ENCODE measurements around the gene CCDC8. TPM values are rescaled to one million over a fixed set of nuclear protein-coding genes. Genes with fewer than 3 reads are reported as not detected.
A peak's percentile ranks its signal among the peaks of the same experiment; 100 is the strongest.
"Not testable (repeated sequence)": the region's sequence is repeated elsewhere in the genome, so short reads cannot be mapped to it uniquely, and the experiment has no call there.

CCDC8 gene
- total and polyA plus RNA-seq, 3 donors from 2014 or later, result 20.1 to 33.8 (median 23.3) TPM

DNA sequence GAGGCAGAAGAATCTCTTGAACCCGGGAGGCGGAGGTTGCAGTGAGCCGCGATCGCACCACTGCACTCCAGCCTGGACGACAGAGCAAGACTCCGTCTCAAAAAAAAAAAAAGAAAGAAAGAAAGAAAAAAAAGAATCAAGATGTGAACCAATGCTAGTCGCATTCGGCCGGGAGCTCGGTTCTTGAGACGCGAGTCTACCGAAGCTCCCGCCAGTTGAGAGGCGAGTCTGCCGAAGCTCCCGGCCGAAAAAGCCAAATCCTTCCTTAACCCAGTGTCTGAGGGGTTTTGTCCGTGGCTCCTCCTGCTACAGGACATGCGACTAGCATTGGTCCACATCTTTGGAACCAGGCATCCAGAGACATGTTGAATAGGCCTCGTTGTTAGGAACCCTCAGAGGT is 1.5 kb upstream of the CCDC8 start:
- intact Hi-C loops (cut with DNase I; ENCODE audit: low total_unique reads); DNase-seq; H3K36me3 ChIP-seq (ENCODE audit: low read depth, missing control alignments); H3K27me3 ChIP-seq; H3K9me3 ChIP-seq; H3K27ac ChIP-seq; H3K4me3 ChIP-seq: not testable (repeated sequence)
- 71 to 72% methylated on average over 21 to 22 of the region's 22 CpGs for WGBS, 2 donors
- H3K4me1 ChIP-seq, result peaks cover 17% of the 10 kb centered on the region

DNA sequence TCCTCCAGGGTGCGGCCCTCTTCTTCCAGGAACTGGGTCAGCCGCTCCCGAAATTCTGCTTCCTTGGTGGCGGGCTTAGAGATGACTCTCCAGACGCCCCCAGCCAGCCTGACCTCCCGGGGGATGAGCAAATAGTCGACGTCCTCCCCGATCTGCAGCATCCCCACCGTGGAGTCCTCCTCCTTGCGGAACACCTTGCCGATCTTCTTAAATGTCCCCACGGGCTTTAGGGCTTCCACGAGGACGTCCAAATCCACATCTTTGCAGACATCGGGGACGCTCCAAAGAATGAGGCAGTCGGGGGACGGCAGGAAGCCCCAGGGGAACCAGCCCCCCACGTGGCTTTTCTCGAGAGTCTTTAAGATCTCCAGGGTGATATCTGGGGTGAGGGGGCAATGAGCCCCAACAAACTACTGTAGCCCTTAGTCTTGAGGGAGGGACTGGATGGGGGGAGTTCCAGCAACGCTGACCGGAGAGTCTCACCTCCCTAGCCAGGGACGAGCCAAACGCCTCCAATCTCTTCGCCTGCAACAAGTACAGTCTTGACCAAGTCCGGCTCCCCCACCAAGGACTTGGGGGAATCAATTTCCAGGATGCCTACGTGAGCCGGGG is 608 bp downstream of the CCDC8 start:
- intact Hi-C loops (cut with DNase I; ENCODE audit: low total_unique reads), result no loop called here
- peak overlapping the region; percentile 60 to 78 for H3K27ac ChIP-seq
- no peaks in the 10 kb centered on the region for H3K36me3 ChIP-seq (ENCODE audit: low read depth, missing control alignments)
- H3K9me3 ChIP-seq, result no peaks in the 10 kb centered on the region
- DNase-seq, result no peak
- WGBS, 2 donors, result 3 to 8% methylated on average over 13 to 29 of the region's 29 CpGs
- peak overlapping the region; percentile 55 to 73 for H3K4me3 ChIP-seq
- no peaks in the 10 kb centered on the region for H3K27me3 ChIP-seq
- TF ChIP-seq, protein P1, sequence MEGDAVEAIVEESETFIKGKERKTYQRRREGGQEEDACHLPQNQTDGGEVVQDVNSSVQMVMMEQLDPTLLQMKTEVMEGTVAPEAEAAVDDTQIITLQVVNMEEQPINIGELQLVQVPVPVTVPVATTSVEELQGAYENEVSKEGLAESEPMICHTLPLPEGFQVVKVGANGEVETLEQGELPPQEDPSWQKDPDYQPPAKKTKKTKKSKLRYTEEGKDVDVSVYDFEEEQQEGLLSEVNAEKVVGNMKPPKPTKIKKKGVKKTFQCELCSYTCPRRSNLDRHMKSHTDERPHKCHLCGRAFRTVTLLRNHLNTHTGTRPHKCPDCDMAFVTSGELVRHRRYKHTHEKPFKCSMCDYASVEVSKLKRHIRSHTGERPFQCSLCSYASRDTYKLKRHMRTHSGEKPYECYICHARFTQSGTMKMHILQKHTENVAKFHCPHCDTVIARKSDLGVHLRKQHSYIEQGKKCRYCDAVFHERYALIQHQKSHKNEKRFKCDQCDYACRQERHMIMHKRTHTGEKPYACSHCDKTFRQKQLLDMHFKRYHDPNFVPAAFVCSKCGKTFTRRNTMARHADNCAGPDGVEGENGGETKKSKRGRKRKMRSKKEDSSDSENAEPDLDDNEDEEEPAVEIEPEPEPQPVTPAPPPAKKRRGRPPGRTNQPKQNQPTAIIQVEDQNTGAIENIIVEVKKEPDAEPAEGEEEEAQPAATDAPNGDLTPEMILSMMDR (IDR thresholded peaks at IDR 0.05), result no peak
- H3K4me1 ChIP-seq, result peaks cover 29% of the 10 kb centered on the region

DNA sequence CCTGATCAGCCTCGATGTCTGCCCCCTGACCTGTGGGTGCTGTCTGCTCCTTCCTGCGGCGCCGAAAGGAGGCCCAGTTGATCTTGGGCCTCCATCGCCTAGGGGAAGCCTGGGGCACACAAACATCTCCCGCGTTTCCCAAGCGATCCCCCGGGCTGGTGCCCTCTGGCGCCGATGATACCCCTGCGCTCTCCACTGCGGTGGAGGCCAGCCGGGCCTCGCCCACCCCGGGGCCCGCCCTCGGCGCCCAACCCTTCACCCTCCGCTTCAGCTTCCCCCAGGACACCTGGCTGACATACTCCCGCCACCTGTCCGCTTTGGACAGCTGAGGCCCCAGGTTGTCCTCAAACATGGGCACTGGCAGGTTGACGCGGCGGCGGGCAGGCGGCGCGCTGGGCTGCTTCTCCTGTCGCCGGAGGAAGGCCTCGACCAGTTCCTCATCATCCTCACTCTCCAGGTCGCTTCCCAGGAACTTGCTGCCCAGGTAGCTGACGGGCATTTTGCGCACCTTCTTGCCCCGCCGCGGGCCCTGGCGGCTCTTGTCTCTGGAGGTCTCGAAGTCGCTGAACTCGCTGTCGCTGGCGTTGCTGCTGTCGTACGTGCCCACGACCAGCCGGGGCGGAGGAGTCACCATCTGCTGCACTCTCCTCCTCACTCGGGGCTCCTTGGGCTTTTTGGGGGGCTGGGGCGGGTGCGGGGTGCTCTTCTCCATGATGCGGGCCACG is 1.3 kb downstream of the CCDC8 start:
- peak overlapping the region; percentile 55 to 73 for H3K4me3 ChIP-seq
- no peaks in the 10 kb centered on the region for H3K9me3 ChIP-seq
- H3K27ac ChIP-seq, result peak overlapping the region; percentile 60 to 78
- 13 to 14% methylated on average over 20 to 50 of the region's 54 CpGs for WGBS, 2 donors
- no peaks in the 10 kb centered on the region for H3K27me3 ChIP-seq
- intact Hi-C loops (cut with DNase I; ENCODE audit: low total_unique reads), result no loop called here
- TF ChIP-seq, protein P1 (IDR thresholded peaks at IDR 0.05), result no peak
- no peak for TF ChIP-seq POLR2A (IDR thresholded peaks at IDR 0.05)
- no peaks in the 10 kb centered on the region for H3K36me3 ChIP-seq (ENCODE audit: low read depth, missing control alignments)
- peaks cover 30% of the 10 kb centered on the region for H3K4me1 ChIP-seq
- DNase-seq, result no peak

DNA sequence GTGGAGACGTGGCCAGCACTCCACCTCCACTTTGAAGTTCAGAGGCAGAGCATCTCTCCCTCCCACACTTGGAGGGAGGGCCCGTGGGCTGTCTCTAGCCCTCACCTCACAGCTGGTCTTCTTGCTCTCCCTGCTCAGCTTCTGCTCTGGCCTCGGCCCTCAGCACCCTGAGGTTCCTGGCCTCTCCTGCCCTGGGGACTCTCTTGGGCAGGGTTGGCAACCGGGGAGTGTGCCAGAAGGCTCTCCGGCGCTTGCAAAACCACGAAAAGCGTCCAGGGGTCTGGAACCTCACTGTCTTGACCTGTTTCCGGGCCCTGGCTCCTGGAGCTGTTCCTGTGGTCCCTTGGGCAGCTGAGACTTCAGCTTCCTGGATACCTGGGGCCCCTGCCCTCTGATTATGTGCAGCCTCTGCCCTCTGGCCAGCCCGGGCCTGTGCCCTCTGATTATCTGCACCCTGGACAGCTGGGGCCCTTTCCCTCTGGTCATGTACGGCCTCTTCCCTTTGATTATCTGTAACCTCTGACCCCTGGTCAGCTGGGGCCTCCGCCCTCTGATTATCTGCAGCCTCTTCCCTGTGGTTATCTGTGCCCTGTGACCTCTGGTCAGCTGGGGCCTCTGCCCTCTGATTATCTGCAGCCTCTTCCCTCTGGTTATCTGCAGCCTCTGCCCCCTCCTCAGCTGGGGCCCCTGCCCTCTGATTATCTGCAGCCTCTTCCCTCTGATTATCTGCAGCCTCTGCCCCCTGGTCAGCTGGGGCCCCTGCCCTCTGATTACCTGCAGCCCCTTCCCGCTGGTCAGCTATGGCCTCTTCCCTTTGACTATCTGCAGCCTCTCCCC is 2.1 kb downstream of the CCDC8 start:
- no peak for TF ChIP-seq POLR2A (IDR thresholded peaks at IDR 0.05)
- TF ChIP-seq, protein P1 (IDR thresholded peaks at IDR 0.05), result no peak
- peak overlapping the region; percentile 60 to 78 for H3K27ac ChIP-seq
- no peaks in the 10 kb centered on the region for H3K9me3 ChIP-seq
- no peaks in the 10 kb centered on the region for H3K36me3 ChIP-seq (ENCODE audit: low read depth, missing control alignments)
- H3K4me3 ChIP-seq, result peak overlapping the region; percentile 55 to 73
- DNase-seq, result no peak
- peaks cover 29% of the 10 kb centered on the region for H3K4me1 ChIP-seq
- WGBS, 2 donors, result 40 to 54% methylated on average over 13 of the region's 13 CpGs
- intact Hi-C loops (cut with DNase I; ENCODE audit: low total_unique reads), result no loop called here
- H3K27me3 ChIP-seq, result no peaks in the 10 kb centered on the region
